Astrocyte of the spinal cord (primary cell): Measurements from ENCODE around the gene TBC1D17.

Experiments
- DNase-seq: peaks from one replicate; pipeline ENCODE4 v3.0.0; 2011; ENCODE audit warnings: low read depth, low spot score
- H3K4me3 ChIP-seq: 2 replicates; pipeline ENCODE4 v1.5.1; 2011; ENCODE audit warnings: low read depth, mild to moderate bottlenecking, low read length, moderate library complexity
- CTCF ChIP-seq: IDR thresholded peaks from 2 replicates; pipeline ENCODE4 v1.5.1; 2012; ENCODE audit warnings: low read depth, mild to moderate bottlenecking, low read length, inconsistent platforms
- in situ Hi-C: cut with HindIII; loops from 2 replicates; pipeline ENCODE4 v1.10.0; 2017; ENCODE audit warnings: low sequenced_read_pairs

The TBC1D17 gene

GRCh38 chr19:49860336-49861102 lies 17.0 kb upstream of the TBC1D17 start:
- in situ Hi-C loops, result no loop called here
- no peak for DNase-seq
- no peak overlapping the region for H3K4me3 ChIP-seq
- TF ChIP-seq CTCF, result no peak

DNA sequence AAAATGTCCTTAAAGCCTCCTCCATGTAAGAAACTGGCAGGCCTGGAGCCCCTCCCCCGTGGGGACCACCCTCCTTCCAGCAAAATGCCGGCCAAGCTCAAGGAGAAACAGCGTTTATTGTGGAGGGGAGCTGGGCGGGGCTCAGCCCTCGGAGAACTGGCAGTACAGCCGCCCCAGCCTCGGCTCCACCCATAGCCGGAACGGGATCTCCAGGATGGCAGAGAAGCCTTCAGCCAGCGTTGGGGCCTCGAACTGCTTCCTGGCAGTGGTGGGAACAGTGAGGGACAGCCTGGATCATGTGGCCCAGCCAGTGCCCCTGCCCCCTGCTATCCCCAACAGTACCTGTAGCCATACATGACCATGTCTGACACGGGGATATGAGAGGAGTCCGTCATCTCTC lies 16.4 kb upstream of the TBC1D17 start:
- in situ Hi-C loops, result no loop called here
- no peak for TF ChIP-seq CTCF
- H3K4me3 ChIP-seq, result no peak overlapping the region
- DNase-seq, result no peak

DNA sequence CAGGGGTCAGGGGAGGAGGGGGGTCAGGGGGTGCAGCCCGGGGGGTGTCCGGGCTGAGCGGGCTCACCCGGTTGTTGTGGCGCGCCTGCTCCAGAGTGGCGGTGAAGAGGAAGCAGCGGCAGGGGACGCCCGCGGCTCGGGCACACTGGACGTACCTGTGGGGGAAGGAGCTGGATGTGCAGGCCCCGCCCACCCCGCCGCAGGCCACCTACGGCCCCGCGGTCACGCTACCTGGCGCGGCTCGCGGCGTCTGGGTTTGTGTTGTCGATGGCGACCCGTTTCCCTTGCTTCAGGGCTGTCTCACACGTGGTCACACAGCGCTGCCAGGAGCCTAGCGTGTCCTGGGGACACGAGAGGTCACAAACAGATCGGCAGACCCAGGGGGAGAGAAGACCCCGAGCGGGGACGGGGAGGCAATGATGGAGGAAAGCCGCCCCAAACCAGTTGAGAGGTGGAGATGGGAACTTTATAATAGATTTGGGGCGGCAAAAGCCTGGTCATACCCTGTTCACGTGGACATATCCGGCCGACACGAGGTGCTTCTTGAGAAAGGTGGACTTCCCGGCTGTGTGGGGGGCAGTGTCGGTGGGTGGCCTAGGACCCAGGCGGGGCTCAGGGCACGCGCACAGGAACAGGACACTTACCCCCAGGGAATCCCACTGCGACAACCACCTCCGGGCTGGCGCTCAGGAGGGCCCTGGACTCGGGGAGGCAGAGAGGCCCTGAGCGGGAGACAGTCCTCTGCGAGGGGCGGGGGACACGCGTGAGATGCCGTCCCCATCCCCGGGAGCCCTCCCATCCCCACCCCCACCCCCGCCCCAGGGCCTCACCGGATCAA lies 15.7 kb upstream of the TBC1D17 start:
- H3K4me3 ChIP-seq, result no peak overlapping the region
- in situ Hi-C loops, result no loop called here
- no peak for DNase-seq
- TF ChIP-seq CTCF, result no peak

DNA sequence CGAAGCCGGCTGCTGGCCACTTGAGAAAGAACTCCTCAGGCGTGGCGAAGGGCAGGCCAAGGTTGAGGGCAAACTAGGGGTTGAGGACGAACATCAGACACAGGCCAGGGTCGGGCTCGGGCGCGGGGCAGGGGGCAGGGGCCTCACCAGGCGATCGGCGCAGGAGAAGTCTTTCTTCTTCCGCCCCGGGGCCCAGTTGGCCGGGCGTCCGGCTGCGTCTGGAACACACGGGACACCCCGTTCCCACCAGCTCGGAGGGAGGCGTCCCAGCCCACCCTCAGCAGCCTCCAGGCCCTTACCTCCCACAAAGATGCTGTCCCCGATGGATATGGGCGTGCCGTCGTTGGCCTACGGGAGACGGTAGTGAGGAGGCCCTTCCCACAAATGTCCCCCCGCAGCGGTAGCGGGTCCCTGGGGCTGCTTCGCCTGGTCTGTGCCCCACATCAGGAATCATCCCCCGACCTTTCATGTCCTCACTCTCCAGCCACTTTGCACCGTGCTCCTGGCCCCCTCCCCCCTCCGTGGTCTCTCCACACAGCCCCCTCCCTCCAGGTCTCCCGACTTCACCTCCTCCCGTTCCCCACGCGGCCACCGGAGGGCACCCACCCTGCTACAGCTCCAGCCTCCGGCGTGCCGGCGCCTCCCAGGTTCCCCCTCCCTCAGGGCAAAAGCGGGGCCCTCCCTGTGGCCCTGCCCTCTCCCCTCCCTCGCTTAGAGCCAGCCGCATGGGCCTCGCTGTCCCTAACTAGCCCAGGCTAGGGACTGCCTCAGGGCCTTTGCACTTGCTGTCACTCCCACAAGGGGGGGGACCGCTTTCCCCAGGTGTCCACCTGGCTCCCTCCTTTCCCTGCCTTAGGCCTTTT lies 14.9 kb upstream of the TBC1D17 start:
- in situ Hi-C loops, result no loop called here
- no peak overlapping the region for H3K4me3 ChIP-seq
- peak; percentile 31 for TF ChIP-seq CTCF
- no peak for DNase-seq

- DNase-seq, result no peak
- TF ChIP-seq CTCF, result no peak
- no peak overlapping the region for H3K4me3 ChIP-seq
- in situ Hi-C loops, result no loop called here
Observed at GRCh38 chr19:49863254-49863934, 14.1 kb upstream of the TBC1D17 start.

DNA sequence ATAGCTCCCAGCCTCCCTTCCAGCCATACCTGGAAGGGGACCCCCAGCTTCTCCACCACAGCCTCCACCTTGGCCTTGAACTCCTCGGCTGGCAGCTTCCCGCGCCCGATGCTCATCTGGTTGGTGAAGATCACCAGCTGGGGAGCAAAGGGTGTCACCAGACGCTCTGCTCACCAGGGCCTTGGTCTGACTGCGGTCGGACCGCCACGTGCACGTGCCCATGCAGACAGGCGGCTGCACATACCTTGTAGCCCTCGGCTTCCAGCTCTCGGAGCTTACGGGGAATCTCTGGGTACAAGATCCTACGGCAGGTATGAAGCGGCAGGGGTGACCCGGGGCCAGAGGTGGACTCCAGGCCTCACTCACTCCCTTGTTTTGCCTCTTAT lies 13.6 kb upstream of the TBC1D17 start:
- TF ChIP-seq CTCF, result no peak
- no peak overlapping the region for H3K4me3 ChIP-seq
- in situ Hi-C loops, result no loop called here
- DNase-seq, result no peak
